ENCODE measurements around the gene AVPR2.

AVPR2 gene

DNA sequence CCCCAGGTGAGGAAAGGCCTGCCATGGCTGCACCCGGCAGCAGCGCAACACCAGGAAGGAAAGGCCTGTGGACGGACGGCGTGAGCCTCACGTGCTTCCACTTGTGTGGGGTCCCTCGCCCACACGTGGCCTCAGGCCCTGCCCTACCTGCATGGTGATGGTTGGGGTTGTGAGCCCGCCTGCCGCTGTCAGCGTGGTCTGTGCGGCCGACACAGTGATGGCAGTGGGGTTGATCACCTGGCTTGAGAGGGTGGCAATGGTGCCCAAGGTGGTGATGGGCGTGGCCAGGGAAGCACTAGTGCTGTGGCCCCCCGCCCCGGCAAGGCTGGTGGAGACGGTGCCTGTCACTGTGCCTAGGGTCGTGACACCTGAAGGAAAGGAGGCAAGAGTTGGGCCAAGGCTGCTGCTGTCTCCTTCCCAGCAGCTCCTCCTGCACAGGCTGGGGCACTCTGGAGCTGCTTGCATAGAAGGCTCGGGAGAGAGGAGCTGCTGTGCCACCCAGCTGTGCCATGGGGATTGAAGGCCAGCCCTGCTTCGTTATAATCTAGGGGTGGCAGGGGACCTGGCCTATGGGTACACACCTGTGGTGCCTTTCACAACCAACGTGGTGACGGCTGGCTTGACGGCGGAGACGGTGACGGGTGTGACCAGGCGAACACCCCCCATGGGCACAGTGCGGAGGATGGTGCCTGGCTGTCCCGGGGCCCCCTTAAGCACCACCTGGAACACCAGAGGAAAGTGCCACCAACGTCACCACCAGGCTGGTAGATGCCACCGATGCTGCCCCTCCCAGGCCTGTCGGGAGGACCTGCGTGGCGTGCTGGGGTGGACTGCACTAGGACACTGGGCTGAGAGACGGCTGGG lies 51.8 kb downstream of the AVPR2 start:
- TF ChIP-seq GATA2 (IDR thresholded peaks at IDR 0.05; ENCODE audit: low read depth, low read length) (no peak), GATA3 (IDR thresholded peaks at IDR 0.05; ENCODE audit: low read depth, low read length) (no peak)
